ENCODE results near the gene OR2G3.

The OR2G3 gene

DNA sequence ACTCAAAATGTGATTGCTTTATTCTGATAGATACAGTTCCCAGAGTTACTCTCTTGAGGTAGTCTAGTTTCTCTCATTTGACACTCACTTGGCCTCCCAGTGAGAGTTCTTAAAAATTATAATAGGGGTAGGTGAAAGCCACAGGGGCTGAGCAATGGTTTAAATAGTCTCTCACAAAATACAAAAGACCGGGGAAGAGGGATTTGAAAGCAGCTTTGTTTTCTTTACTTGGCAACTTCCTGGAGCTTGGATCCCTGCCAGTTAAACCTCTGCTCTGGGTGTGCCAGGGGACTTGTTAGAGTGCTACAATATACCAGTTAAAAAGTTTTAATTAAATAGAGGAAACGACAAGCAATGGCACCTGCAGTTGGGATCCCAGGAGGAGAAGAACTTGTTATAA, 42.5 kb downstream of the OR2G3 start:
- no peak overlapping the region for H3K27ac ChIP-seq
- TF ChIP-seq, protein P1, sequence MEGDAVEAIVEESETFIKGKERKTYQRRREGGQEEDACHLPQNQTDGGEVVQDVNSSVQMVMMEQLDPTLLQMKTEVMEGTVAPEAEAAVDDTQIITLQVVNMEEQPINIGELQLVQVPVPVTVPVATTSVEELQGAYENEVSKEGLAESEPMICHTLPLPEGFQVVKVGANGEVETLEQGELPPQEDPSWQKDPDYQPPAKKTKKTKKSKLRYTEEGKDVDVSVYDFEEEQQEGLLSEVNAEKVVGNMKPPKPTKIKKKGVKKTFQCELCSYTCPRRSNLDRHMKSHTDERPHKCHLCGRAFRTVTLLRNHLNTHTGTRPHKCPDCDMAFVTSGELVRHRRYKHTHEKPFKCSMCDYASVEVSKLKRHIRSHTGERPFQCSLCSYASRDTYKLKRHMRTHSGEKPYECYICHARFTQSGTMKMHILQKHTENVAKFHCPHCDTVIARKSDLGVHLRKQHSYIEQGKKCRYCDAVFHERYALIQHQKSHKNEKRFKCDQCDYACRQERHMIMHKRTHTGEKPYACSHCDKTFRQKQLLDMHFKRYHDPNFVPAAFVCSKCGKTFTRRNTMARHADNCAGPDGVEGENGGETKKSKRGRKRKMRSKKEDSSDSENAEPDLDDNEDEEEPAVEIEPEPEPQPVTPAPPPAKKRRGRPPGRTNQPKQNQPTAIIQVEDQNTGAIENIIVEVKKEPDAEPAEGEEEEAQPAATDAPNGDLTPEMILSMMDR (IDR thresholded peaks at IDR 0.05; ENCODE audit: low read depth, low read length, missing control alignments), result no peak
- DNase-seq, result no peak
- no peak overlapping the region for H3K4me3 ChIP-seq (ENCODE audit: low read depth, low read length)
- H3K36me3 ChIP-seq (replicated peaks), result no peaks in the 10 kb centered on the region
- in situ Hi-C loops (cut with HindIII; ENCODE audit: low pct_ligation_motif_present, low sequenced_read_pairs), result no loop called here
- no peaks in the 10 kb centered on the region for H3K27me3 ChIP-seq (replicated peaks)

DNA sequence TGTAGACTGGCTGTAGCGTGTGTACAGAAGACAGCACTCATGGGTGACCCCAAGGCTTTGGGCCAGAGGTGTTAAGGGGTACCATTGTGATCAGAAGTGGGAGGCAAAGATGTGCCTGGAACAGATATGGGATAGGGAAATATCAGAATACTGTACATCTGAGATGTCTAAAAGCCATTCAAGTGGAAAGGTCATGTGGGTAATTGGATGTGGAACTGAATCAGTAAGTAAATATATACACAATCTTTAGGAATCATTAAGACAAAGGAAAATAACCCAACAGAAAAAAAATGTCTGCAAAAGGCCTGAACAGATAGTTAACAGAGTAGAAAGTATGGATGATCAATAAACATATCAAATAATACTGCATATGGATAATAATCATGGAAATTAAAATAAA, 47.7 kb downstream of the OR2G3 start:
- TF ChIP-seq, protein P1 (IDR thresholded peaks at IDR 0.05; ENCODE audit: low read depth, low read length, missing control alignments), result no peak
- in situ Hi-C loops (cut with HindIII; ENCODE audit: low pct_ligation_motif_present, low sequenced_read_pairs), result no loop called here
- Histone ChIP-seq H3K4me3 (ENCODE audit: low read depth, low read length) (no peak overlapping the region), H3K27me3 (replicated peaks) (no peaks in the 10 kb centered on the region), H3K36me3 (replicated peaks) (no peaks in the 10 kb centered on the region), H3K27ac (no peak overlapping the region)
- no peak for DNase-seq

Data from brain microvascular endothelial cell (primary cell).